Large intestine (tissue), 3 donors: Measurements from ENCODE around the gene CCDC78. TPM values are rescaled to one million over a fixed set of nuclear protein-coding genes. Genes with fewer than 3 reads are reported as not detected.

Experiments used
- DNase-seq, 2 donors: peaks; one replicate each; pipeline versions ENCODE4 v3.0.0 to v3.0.0-alpha.2; 2013
- H3K27ac ChIP-seq: one replicate; pipeline ENCODE4 v1.5.1; 2013; ENCODE audit warnings: low read length
- H3K27me3 ChIP-seq: 2 replicates; pipeline ENCODE4 v1.6.1; 2013; ENCODE audit warnings: low read length; ENCODE audit not compliant: control insufficient read depth, insufficient read depth
- H3K36me3 ChIP-seq: 2 replicates; pipeline ENCODE4 v1.6.1; 2013; ENCODE audit warnings: low read length; ENCODE audit not compliant: control insufficient read depth, insufficient read depth
- H3K4me1 ChIP-seq: one replicate; pipeline ENCODE4 v1.6.1; 2013; ENCODE audit warnings: low read length; ENCODE audit not compliant: control insufficient read depth, insufficient read depth
- H3K4me3 ChIP-seq: one replicate; pipeline ENCODE4 v1.5.1; 2013; ENCODE audit warnings: low read length
- H3K9me3 ChIP-seq: one replicate; pipeline ENCODE4 v1.6.1; 2013; ENCODE audit warnings: mild to moderate bottlenecking, low read depth, low read length, moderate library complexity; ENCODE audit not compliant: control insufficient read depth
- WGBS: methylation state at CpG from one replicate; pipeline ENCODE4 v1.1.5; 2013; ENCODE audit warnings: low lambda C conversion rate; ENCODE audit not compliant: insufficient coverage; 5-methylcytosine and 5-hydroxymethylcytosine counted together
- polyA plus RNA-seq: library from polyadenylated mRNA; unstranded; fragments of 120-200 nt; gene quantifications from one replicate; pipeline ENCODE4 v1.2.1, GENCODE V29; 2013

CCDC78 gene
- polyA plus RNA-seq, 1 donor = 1.9 TPM

GRCh38 chr16:722835-723633 is 3.2 kb downstream of the CCDC78 start:
- peaks cover 30% of the 10 kb centered on the region for H3K4me1 ChIP-seq
- H3K27ac ChIP-seq = no peak overlapping the region
- peaks cover 18% of the 10 kb centered on the region for H3K27me3 ChIP-seq
- H3K36me3 ChIP-seq = peaks cover 6% of the 10 kb centered on the region
- no CpG with 5 or more reads among the region's 24 CpGs for WGBS
- no peak overlapping the region for H3K4me3 ChIP-seq
- DNase-seq = no peak
- H3K9me3 ChIP-seq = peaks cover 20% of the 10 kb centered on the region

- H3K27ac ChIP-seq = no peak overlapping the region
Measured at GRCh38 chr16:721765-722540, 4.3 kb downstream of the CCDC78 start.

GRCh38 chr16:720990-721764 is 5.1 kb downstream of the CCDC78 start, which contains the start of gene ANTKMT:
TSS of gene ANTKMT (plus strand) at chr16:721146. CDS start at chr16:721275, 129 bp downstream.
- H3K4me3 ChIP-seq = peak within 1 kb of the TSS; percentile 84
- peaks cover 20% of the 10 kb centered on the region for H3K9me3 ChIP-seq
- peaks cover 17% of the 10 kb centered on the region for H3K27me3 ChIP-seq
- peak within 1 kb of the TSS; percentile 87 for H3K27ac ChIP-seq
- peak; percentile 83 to 95 for DNase-seq
- H3K4me1 ChIP-seq = peaks cover 21% of the 10 kb centered on the region
- H3K36me3 ChIP-seq = peaks cover 6% of the 10 kb centered on the region
- no CpG with 5 or more reads among the region's 106 CpGs for WGBS

More at GRCh38 chr16:721765-722540, 4.3 kb downstream of the CCDC78 start:
- H3K36me3 ChIP-seq = peaks cover 6% of the 10 kb centered on the region
- no peak for DNase-seq
- peaks cover 15% of the 10 kb centered on the region for H3K27me3 ChIP-seq
- H3K9me3 ChIP-seq = peaks cover 20% of the 10 kb centered on the region
- peaks cover 22% of the 10 kb centered on the region for H3K4me1 ChIP-seq
- WGBS = no CpG with 5 or more reads among the region's 51 CpGs
- H3K4me3 ChIP-seq = no peak overlapping the region

- WGBS = no CpG with 5 or more reads among the region's 38 CpGs
- Histone ChIP-seq H3K27ac (peak overlapping the region; percentile 87), H3K4me1 (peaks cover 22% of the 10 kb centered on the region), H3K36me3 (peaks cover 6% of the 10 kb centered on the region), H3K4me3 (peak overlapping the region; percentile 84), H3K9me3 (peaks cover 20% of the 10 kb centered on the region), H3K27me3 (peaks cover 15% of the 10 kb centered on the region)
- peak in 1 of 2 donors; percentile 57 for DNase-seq
Measured at GRCh38 chr16:720447-720989, 5.7 kb downstream of the CCDC78 start.

GRCh38 chr16:719815-720446 is 6.3 kb downstream of the CCDC78 start:
- H3K27ac ChIP-seq = peak overlapping the region; percentile 87
- peaks cover 22% of the 10 kb centered on the region for H3K4me1 ChIP-seq
- H3K4me3 ChIP-seq = peak overlapping the region; percentile 84
- peaks cover 6% of the 10 kb centered on the region for H3K36me3 ChIP-seq
- no CpG with 5 or more reads among the region's 16 CpGs for WGBS
- peaks cover 14% of the 10 kb centered on the region for H3K27me3 ChIP-seq
- peaks cover 20% of the 10 kb centered on the region for H3K9me3 ChIP-seq
- DNase-seq = no peak

- Histone ChIP-seq H3K4me1 (peaks cover 22% of the 10 kb centered on the region), H3K27me3 (peaks cover 23% of the 10 kb centered on the region), H3K36me3 (peaks cover 6% of the 10 kb centered on the region), H3K9me3 (peaks cover 20% of the 10 kb centered on the region), H3K4me3 (no peak overlapping the region), H3K27ac (no peak overlapping the region)
- DNase-seq = no peak
- no CpG with 5 or more reads among the region's 6 CpGs for WGBS
Measured at GRCh38 chr16:718922-719321, 7.3 kb downstream of the CCDC78 start.

- H3K9me3 ChIP-seq = peaks cover 20% of the 10 kb centered on the region
- no peak for DNase-seq
- H3K27ac ChIP-seq = no peak overlapping the region
- peaks cover 22% of the 10 kb centered on the region for H3K4me1 ChIP-seq
- H3K27me3 ChIP-seq = peaks cover 27% of the 10 kb centered on the region
- WGBS = no CpG with 5 or more reads among the region's 9 CpGs
- H3K36me3 ChIP-seq = peaks cover 6% of the 10 kb centered on the region
- no peak overlapping the region for H3K4me3 ChIP-seq
Measured at GRCh38 chr16:718389-718788, 7.9 kb downstream of the CCDC78 start.

- Histone ChIP-seq H3K4me1 (peaks cover 22% of the 10 kb centered on the region), H3K27me3 (peaks cover 27% of the 10 kb centered on the region)
Measured at GRCh38 chr16:717450-718245, 8.6 kb downstream of the CCDC78 start.

GRCh38 chr16:716768-717325 is 9.4 kb downstream of the CCDC78 start:
- Histone ChIP-seq H3K4me1 (peaks cover 22% of the 10 kb centered on the region), H3K36me3 (no peaks in the 10 kb centered on the region), H3K9me3 (peaks cover 15% of the 10 kb centered on the region), H3K27me3 (peaks cover 30% of the 10 kb centered on the region), H3K27ac (no peak overlapping the region), H3K4me3 (no peak overlapping the region)
- DNase-seq = no peak
- WGBS = no CpG with 5 or more reads among the region's 29 CpGs

More at GRCh38 chr16:717450-718245, 8.6 kb downstream of the CCDC78 start:
- peaks cover under 1% of the 10 kb centered on the region for H3K36me3 ChIP-seq
- H3K27ac ChIP-seq = no peak overlapping the region
- no peak for DNase-seq
- H3K9me3 ChIP-seq = peaks cover 20% of the 10 kb centered on the region
- H3K4me3 ChIP-seq = no peak overlapping the region
- no CpG with 5 or more reads among the region's 32 CpGs for WGBS
